C4-2B (cell line): Measurements from ENCODE around the gene HNRNPR.

Source experiments
- ZFX ChIP-seq: fragments of 450-650 bp; IDR thresholded peaks from 2 replicates; pipeline ENCODE4 v1.6.1; 2017
- TF ChIP-seq, protein P1 (sequence below): fragments of 450-650 bp; conservative IDR thresholded peaks from 2 replicates; pipeline ENCODE4 v1.5.1; 2017; ENCODE audit warnings: mild to moderate bottlenecking

DNA sequence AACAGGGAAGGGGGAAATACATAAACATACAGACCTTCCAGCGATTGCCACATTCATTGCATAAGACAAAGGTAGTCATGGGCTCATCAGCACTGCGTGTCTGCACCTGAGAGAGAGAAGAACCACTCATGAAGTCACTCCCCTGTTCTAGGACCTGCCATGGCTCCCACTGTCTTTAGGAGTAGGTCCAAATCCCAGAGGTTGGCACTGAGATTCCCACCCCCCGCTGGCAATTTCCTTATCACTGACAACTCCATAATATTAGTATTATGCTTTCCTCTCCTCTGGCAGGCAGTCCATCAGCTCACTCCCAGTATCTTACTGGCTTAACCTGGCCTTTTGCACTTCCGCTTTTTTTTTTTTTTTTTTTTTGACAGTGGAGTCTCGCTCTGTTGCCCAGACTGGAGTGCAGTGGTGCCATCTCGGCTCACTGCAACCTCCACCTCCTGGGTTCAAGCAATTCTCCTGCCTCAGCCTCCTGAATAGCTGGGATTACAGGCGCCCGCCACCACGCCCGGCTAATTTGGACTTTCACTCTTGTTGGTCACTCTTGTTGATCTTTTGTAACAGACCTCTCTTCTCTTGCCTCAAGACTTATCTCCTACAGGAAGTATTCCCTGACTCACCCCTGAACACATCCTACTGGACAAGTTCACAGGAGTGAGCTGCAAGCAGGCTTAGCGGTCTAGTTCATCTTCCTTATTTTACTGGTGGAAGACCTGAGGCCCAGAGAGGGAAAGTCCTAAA, 40.4 kb upstream of the HNRNPR start:
- TF ChIP-seq, protein P1, sequence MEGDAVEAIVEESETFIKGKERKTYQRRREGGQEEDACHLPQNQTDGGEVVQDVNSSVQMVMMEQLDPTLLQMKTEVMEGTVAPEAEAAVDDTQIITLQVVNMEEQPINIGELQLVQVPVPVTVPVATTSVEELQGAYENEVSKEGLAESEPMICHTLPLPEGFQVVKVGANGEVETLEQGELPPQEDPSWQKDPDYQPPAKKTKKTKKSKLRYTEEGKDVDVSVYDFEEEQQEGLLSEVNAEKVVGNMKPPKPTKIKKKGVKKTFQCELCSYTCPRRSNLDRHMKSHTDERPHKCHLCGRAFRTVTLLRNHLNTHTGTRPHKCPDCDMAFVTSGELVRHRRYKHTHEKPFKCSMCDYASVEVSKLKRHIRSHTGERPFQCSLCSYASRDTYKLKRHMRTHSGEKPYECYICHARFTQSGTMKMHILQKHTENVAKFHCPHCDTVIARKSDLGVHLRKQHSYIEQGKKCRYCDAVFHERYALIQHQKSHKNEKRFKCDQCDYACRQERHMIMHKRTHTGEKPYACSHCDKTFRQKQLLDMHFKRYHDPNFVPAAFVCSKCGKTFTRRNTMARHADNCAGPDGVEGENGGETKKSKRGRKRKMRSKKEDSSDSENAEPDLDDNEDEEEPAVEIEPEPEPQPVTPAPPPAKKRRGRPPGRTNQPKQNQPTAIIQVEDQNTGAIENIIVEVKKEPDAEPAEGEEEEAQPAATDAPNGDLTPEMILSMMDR, result no peak
- no peak for TF ChIP-seq ZFX
